SJSA1 (cell line): ENCODE results near the gene CUEDC2. TPM values are rescaled to one million over a fixed set of nuclear protein-coding genes. Genes with fewer than 3 reads are reported as not detected.

Source experiments
- DNase-seq, 2 experiments: peaks; one replicate each; pipeline ENCODE4 v3.0.0-alpha.2; 2015 to 2020; ENCODE audit warnings: low spot score in 2 of 2, low read depth in 1 of 2
- H3K27ac ChIP-seq: fragments of 250-450 bp; sonication (Bioruptor Pico); 2 replicates; pipeline ENCODE4 v1.5.1; 2020; ENCODE audit warnings: mild to moderate bottlenecking, moderate library complexity
- H3K27me3 ChIP-seq: fragments of 250-450 bp; sonication (Bioruptor Pico); replicated peaks from 2 replicates; pipeline ENCODE4 v1.5.1; 2020; ENCODE audit warnings: mild to moderate bottlenecking, moderate library complexity
- H3K36me3 ChIP-seq: fragments of 250-450 bp; sonication (Bioruptor Pico); 2 replicates; pipeline ENCODE4 v1.5.1; 2020; ENCODE audit warnings: mild to moderate bottlenecking
- H3K4me1 ChIP-seq: fragments of 250-450 bp; sonication (Bioruptor Pico); replicated peaks from 2 replicates; pipeline ENCODE4 v1.6.1; 2021; ENCODE audit warnings: mild to moderate bottlenecking
- H3K4me3 ChIP-seq: fragments of 250-450 bp; sonication (Bioruptor Pico); 2 replicates; pipeline ENCODE4 v1.5.1; 2020; ENCODE audit warnings: mild to moderate bottlenecking
- H3K9me3 ChIP-seq: fragments of 250-450 bp; sonication (Bioruptor Pico); replicated peaks from 2 replicates; pipeline ENCODE4 v1.5.1; 2020; ENCODE audit warnings: mild to moderate bottlenecking
- total RNA-seq: library from RNA; depleted of rRNA; stranded (reverse); fragments of >200 nt; shearing (Covaris generic); gene quantifications from 2 replicates; pipeline ENCODE4 v1.2.3, GENCODE V29; 2014; rRNA removed

The CUEDC2 gene
- total RNA-seq, 1 experiment from 2014 or later: 57.9 TPM

DNA sequence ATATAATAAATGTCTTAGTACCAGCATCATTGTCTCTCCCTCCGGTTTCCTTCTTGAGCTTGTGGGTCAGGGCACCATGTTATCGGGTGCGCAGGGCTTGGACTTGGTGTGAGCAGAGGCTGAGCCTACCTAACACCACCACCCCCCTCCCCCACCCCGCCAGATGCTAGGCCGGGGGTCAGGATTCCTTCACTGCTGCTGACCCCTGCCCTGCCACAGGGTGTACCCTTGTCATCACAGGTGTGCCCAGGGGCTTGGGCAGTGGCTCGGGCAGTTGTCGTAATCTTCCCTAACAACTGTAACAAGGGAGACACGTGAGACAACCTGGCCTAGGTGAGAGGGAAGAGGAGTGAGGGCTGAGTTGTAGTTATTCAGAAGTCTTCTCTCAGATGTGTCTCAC, 49.5 kb downstream of the CUEDC2 start:
- no peak for DNase-seq
- Histone ChIP-seq H3K9me3 (no peaks in the 10 kb centered on the region), H3K36me3 (peaks cover 40% of the 10 kb centered on the region), H3K4me1 (no peaks in the 10 kb centered on the region), H3K27me3 (no peaks in the 10 kb centered on the region), H3K4me3 (no peak overlapping the region), H3K27ac (no peak overlapping the region)

DNA sequence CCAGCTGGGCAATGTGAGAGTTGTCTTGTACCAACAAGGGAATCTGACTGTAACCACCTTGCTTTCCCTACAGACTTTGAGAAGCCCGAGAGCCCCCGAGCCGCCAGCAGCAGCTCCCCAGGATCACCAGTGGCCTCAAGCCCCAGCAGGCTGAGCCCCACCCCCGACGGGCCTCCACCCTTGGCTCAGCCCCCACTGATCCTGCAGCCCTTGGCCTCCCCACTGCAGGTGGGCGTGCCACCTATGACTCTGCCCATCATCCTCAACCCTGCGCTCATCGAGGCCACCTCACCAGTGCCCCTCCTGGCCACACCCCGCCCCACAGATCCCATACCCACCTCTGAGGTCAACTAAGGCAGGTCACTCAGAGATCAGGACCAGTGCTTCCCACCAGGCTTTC, 50.4 kb downstream of the CUEDC2 start:
- H3K9me3 ChIP-seq: no peaks in the 10 kb centered on the region
- peaks cover 46% of the 10 kb centered on the region for H3K36me3 ChIP-seq
- DNase-seq: no peak
- H3K4me3 ChIP-seq: no peak overlapping the region
- no peaks in the 10 kb centered on the region for H3K4me1 ChIP-seq
- no peaks in the 10 kb centered on the region for H3K27me3 ChIP-seq
- no peak overlapping the region for H3K27ac ChIP-seq

DNA sequence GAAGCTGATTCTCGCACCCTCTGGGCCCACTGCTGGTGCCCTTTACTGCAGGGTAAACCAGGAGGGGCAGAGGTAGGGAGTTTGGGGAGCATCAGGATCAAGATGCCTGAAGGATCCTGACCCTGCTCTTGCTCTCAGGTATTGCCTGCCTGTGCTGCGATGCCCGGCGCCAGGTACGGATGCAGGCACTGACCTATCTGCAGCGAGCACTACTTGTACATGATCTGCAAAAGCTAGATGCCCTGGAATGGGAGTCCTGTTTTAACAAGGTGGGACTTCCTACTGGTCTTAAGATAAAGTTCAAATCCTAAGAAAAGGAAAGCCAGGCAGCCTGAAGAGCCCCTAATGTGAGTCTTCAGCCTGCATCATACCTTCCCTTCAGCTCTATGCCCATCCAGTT, 53.0 kb downstream of the CUEDC2 start:
- Histone ChIP-seq H3K27me3 (no peaks in the 10 kb centered on the region), H3K36me3 (peaks cover 67% of the 10 kb centered on the region), H3K9me3 (no peaks in the 10 kb centered on the region), H3K4me1 (no peaks in the 10 kb centered on the region), H3K27ac (no peak overlapping the region), H3K4me3 (no peak overlapping the region)
- no peak for DNase-seq

GRCh38 chr10:102376901-102377300, 55.5 kb downstream of the CUEDC2 start:
- Histone ChIP-seq H3K27ac (no peak overlapping the region), H3K4me3 (no peak overlapping the region), H3K36me3 (peaks cover 77% of the 10 kb centered on the region), H3K4me1 (no peaks in the 10 kb centered on the region), H3K27me3 (no peaks in the 10 kb centered on the region), H3K9me3 (no peaks in the 10 kb centered on the region)
- no peak for DNase-seq

DNA sequence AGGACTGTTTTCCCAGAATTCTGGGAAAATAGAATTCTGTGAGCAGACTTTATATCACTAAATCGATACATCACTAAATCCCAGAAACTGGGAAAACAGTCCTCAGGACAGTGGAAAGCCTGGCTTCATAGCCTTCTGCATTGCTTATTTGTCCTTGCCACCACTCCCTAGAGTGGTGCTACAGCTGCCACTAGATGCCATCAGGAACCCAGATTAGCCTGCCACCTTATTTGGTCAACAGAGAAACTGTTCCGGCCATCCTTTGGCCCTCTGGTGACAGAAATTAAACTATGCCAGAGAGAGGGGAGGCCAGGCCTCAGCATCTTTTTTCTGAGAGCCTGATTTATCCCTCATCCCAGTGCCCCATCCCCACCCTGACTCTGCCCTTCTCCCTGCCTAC, 56.5 kb downstream of the CUEDC2 start:
- H3K9me3 ChIP-seq: no peaks in the 10 kb centered on the region; the same call in 1 of the 2 replicates
- DNase-seq: no peak
- no peaks in the 10 kb centered on the region for H3K4me1 ChIP-seq
- H3K36me3 ChIP-seq: peaks cover 79% of the 10 kb centered on the region
- no peak overlapping the region for H3K4me3 ChIP-seq
- H3K27ac ChIP-seq: no peak overlapping the region
- no peaks in the 10 kb centered on the region for H3K27me3 ChIP-seq

DNA sequence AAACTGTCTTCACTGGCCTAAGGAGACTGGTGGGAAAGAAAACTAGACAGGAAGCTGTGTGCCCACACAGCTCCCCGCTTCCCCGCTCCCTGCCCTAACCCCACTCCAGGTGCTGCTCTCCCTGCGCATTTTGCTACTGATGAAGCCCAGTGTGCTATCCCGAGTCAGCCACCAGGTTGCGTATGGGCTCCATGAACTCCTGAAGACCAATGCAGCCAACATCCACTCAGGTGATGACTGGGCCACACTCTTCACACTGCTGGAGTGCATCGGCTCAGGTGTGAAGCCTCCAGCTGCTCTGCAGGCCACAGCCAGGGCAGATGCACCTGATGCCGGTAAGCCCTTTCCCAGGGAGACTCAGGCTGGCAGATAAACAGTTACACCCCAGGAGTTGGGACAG, 57.1 kb downstream of the CUEDC2 start:
- Histone ChIP-seq H3K9me3 (no peaks in the 10 kb centered on the region; the same call in 1 of the 2 replicates), H3K27ac (no peak overlapping the region), H3K36me3 (peaks cover 80% of the 10 kb centered on the region), H3K4me1 (no peaks in the 10 kb centered on the region), H3K4me3 (no peak overlapping the region), H3K27me3 (no peaks in the 10 kb centered on the region)
- DNase-seq: no peak

Other genes with a start within 250 kb of the CUEDC2 start
- not detected in 2 replicates for gene ELOVL3, start 206.3 kb downstream of the CUEDC2 start, total RNA-seq
- gene PITX3, start 191.1 kb downstream of the CUEDC2 start, total RNA-seq: not detected in 2 replicates
- gene GBF1, start 187.0 kb downstream of the CUEDC2 start, total RNA-seq: 23.3 and 36.3 TPM in 2 replicates
- gene NFKB2, start 36.9 kb downstream of the CUEDC2 start, total RNA-seq: 28.8 and 37.2 TPM in 2 replicates
- 0.08 TPM in 1 of 2 replicates, not detected in the other for gene PSD, start 13.8 kb downstream of the CUEDC2 start, total RNA-seq
- gene FBXL15, start 11.7 kb downstream of the CUEDC2 start, total RNA-seq: 11.0 and 40.1 TPM in 2 replicates
- not detected in 2 replicates for gene C10orf95, start 19.0 kb upstream of the CUEDC2 start, total RNA-seq
- gene ACTR1A, start 70.1 kb upstream of the CUEDC2 start, total RNA-seq: 117 and 126 TPM in 2 replicates
- 2.7 and 3.7 TPM in 2 replicates for gene SUFU, start 71.4 kb upstream of the CUEDC2 start, total RNA-seq
- 77.2 and 93.3 TPM in 2 replicates for gene TRIM8, start 211.9 kb upstream of the CUEDC2 start, total RNA-seq